NOMO-1 (cell line): Measurements from ENCODE around the gene BET1L.
"Not testable (repeated sequence)": the region's sequence is repeated elsewhere in the genome, so short reads cannot be mapped to it uniquely, and the experiment has no call there.

Source experiments
- DNase-seq, 2 experiments: peaks; one replicate each; lab custom pipeline; 2025; ENCODE audit not compliant: unreplicated experiment in 2 of 2; lab: John Stamatoyannopoulos, UW

Gene BET1L

GRCh38 chr11:230431-230830 lies 23.2 kb upstream of the BET1L start:
- no peak for DNase-seq

GRCh38 chr11:227824-228379 lies 20.7 kb upstream of the BET1L start:
- DNase-seq = no peak

GRCh38 chr11:225734-226453 lies 18.7 kb upstream of the BET1L start:
- DNase-seq = no peak

GRCh38 chr11:224424-224823 lies 17.2 kb upstream of the BET1L start:
- DNase-seq = no peak

GRCh38 chr11:223884-224283 lies 16.7 kb upstream of the BET1L start:
- DNase-seq = no peak

GRCh38 chr11:223026-223789 lies 16.0 kb upstream of the BET1L start:
- no peak for DNase-seq

GRCh38 chr11:221998-222789 lies 15.0 kb upstream of the BET1L start:
- DNase-seq = no peak

- DNase-seq = no peak
Measured at GRCh38 chr11:221539-221938, 14.3 kb upstream of the BET1L start.

- not testable (repeated sequence) for DNase-seq
Measured at GRCh38 chr11:220641-221215, 13.5 kb upstream of the BET1L start.

- DNase-seq = no peak
Measured at GRCh38 chr11:218815-219593, 11.8 kb upstream of the BET1L start.

- no peak for DNase-seq
Measured at GRCh38 chr11:217704-218103, 10.5 kb upstream of the BET1L start.

- DNase-seq = no peak
Measured at GRCh38 chr11:216081-216974, 9.1 kb upstream of the BET1L start.

- DNase-seq = no peak
Measured at GRCh38 chr11:215581-216037, 8.4 kb upstream of the BET1L start.

GRCh38 chr11:214083-214482 lies 6.9 kb upstream of the BET1L start:
- no peak for DNase-seq

- no peak for DNase-seq
Measured at GRCh38 chr11:213111-213510, 5.9 kb upstream of the BET1L start.

- DNase-seq = no peak
Measured at GRCh38 chr11:212150-213100, 5.2 kb upstream of the BET1L start.

GRCh38 chr11:211741-212140 lies 4.5 kb upstream of the BET1L start:
- no peak for DNase-seq

GRCh38 chr11:211295-211694 lies 4.1 kb upstream of the BET1L start:
- no peak for DNase-seq
